Astrocyte (in vitro differentiated cells and primary cell): Measurements from ENCODE around the gene ENOX1.
"Not testable (repeated sequence)": the region's sequence is repeated elsewhere in the genome, so short reads cannot be mapped to it uniquely, and the experiment has no call there.

Experiments
- CTCF ChIP-seq: IDR thresholded peaks from 2 replicates; pipeline ENCODE4 v1.5.1; 2011; ENCODE audit warnings: low read depth, mild to moderate bottlenecking, inconsistent platforms, low read length, moderate library complexity; ENCODE audit not compliant: insufficient read depth
- EZH2 ChIP-seq: IDR thresholded peaks from 2 replicates; pipeline ENCODE4 v1.6.1; 2012; ENCODE audit warnings: mild to moderate bottlenecking, low read length, inconsistent platforms; ENCODE audit not compliant: insufficient read depth

GRCh38 chr13:43416408-43416807 is 370.4 kb downstream of the ENOX1 start:
- not testable (repeated sequence) for TF ChIP-seq CTCF, EZH2
